Hematopoietic multipotent progenitor cell (in vitro differentiated cells): ENCODE measurements around the gene FZD2. TPM values are rescaled to one million over a fixed set of nuclear protein-coding genes. Genes with fewer than 3 reads are reported as not detected.
"Not testable (repeated sequence)": the region's sequence is repeated elsewhere in the genome, so short reads cannot be mapped to it uniquely, and the experiment has no call there.

Experiments used
- DNase-seq, 3 donors: peaks; one replicate each; pipeline ENCODE4 v3.0.0-alpha.2; 2011 to 2015; ENCODE audit warnings: low read depth in 2 of 3, low spot score in 2 of 3
- total RNA-seq: library from RNA; depleted of rRNA; stranded (reverse); fragments of >200 nt; gene quantifications from one replicate; pipeline ENCODE4 v1.2.3, GENCODE V29; 2012

The FZD2 gene
- total RNA-seq, 1 donor = 1.1 TPM

GRCh38 chr17:44572801-44573200 is 15.5 kb downstream of the FZD2 start:
- DNase-seq = no peak

DNA sequence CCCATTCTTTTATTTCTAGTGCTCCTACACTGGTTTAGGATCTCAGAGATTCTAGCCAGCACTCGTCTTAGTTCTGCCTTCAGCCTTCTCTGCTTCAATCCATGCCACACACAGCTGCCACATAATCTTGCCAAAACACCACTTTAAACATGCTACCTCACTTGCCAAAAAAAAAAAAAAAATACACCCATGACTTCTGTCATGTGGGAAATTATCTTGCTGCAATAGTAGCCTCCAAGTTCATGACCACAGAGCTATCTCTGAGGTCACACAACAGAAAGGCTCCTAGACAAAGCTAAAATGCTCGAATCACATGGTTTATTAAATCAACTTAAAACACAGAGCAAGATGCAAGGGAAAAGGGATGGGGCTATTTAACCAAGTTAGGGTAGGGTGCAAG is 18.1 kb downstream of the FZD2 start:
- DNase-seq = no peak

DNA sequence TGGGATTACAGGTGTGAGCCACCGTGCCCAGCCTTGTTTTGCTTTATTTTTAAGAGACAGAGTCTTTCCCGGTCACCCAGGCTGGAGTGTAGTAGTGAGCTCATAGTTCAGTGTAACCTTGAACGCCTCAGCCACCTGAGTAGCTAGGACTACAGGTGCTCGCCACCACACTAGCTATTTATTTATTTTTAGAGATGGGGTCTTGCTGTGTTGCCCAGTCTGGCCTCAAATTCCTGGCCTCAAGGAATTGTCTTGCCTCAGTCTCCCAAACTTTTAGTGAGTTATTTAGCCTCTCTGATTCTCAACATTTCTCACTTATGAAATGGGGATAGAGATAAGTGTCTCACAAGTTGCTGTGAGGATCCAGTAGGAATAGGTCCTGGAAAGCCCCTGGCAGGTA is 21.7 kb downstream of the FZD2 start:
- no peak for DNase-seq

DNA sequence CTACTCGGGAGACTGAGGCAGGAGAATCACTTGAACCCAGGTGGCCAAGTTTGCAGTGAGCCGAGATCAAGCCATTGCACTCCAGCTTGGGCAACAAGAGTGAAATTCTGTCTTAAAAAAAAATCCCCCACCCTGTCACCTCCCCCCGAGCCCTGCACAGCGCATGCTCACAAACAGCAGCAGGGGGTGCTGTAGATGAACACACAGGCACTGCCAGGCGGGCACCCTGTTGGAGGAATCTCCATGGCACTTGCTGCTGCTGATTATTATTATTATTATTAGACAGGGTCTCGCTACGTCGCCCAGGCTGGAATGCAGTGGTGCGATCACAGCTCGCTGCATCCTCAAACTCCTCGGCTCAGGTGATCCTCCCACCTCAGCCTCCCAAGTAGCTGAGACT is 24.6 kb downstream of the FZD2 start:
- DNase-seq = peak in 1 of 3 donors; percentile 43

- DNase-seq = no peak
Observed at GRCh38 chr17:44584443-44584842, 27.2 kb downstream of the FZD2 start.

- DNase-seq = no peak
Observed at GRCh38 chr17:44585315-44585714, 28.0 kb downstream of the FZD2 start.

GRCh38 chr17:44587339-44587738 is 30.1 kb downstream of the FZD2 start:
- no peak for DNase-seq

GRCh38 chr17:44589316-44590071 is 32.2 kb downstream of the FZD2 start:
- DNase-seq = no peak

DNA sequence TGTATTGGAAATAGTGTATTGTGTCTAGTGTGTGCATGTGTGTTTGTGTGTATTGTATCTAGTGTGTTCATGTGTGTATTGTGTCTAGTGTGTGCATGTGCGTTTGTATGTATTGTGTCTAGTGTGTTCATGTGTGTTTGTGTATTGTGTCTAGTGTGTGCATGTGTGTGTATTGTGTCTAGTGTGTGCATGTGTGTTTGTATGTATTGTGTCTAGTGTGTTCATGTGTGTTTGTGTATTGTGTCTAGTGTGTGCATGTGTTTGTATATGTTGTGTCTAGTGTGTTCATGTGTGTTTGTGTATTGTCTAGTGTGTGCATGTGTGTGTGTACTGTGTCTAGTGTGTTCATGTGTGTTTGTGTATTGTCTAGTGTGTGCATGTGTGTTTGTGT is 32.8 kb downstream of the FZD2 start:
- not testable (repeated sequence) for DNase-seq

GRCh38 chr17:44590762-44591161 is 33.5 kb downstream of the FZD2 start:
- DNase-seq = not testable (repeated sequence)

DNA sequence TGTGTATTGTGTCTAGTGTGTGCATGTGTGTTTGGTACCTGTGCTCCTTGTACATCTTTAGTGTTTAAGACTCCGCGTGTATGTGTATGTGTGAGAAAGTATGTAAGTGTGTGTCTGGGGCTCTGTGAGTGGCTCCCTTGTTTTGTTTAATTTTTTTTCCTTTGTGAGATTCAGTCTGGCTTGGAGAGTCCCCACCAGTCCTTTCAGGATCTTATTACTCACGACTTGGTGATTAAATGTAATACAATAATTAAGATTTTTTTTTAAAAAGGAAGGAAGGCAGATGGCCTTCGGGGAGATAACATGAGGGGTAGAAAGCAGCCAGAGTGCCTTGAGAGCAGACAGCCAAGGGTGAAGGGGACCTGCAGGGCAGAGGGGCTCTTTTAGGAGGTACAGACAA is 33.9 kb downstream of the FZD2 start:
- no peak for DNase-seq

GRCh38 chr17:44593156-44593555 is 35.9 kb downstream of the FZD2 start:
- no peak for DNase-seq

DNA sequence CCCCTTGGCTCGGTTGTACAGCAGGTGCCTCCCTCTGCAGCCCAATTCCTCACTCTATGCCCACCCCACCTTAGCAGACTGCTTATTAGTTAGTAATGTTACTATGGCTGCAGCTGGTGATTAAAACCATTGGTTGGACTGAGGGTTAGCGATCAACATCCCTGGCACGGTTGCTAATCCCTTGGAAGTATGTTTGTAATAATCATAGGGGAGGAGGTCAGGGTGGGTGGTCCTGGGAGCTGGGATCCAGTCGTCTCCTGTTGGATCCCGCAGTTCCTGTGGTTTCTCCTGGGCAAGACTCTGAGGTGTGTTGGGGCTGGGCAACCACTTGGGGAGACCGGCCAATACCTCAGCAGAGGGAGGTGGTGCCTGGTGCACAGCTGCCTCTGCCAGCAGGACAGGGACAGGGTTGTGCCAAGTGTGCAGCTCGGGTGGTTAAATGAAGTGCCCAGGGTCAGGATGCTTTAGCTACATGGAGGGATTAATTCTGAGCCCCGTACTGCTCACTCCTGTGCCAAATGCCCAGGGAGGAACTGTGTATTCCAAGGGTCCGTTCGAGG is 38.0 kb downstream of the FZD2 start:
- DNase-seq = no peak

- DNase-seq = no peak
Observed at GRCh38 chr17:44598329-44598728, 41.0 kb downstream of the FZD2 start.

GRCh38 chr17:44598932-44599297 is 41.6 kb downstream of the FZD2 start:
- no peak for DNase-seq

GRCh38 chr17:44599298-44600175 is 42.3 kb downstream of the FZD2 start:
- DNase-seq = no peak

DNA sequence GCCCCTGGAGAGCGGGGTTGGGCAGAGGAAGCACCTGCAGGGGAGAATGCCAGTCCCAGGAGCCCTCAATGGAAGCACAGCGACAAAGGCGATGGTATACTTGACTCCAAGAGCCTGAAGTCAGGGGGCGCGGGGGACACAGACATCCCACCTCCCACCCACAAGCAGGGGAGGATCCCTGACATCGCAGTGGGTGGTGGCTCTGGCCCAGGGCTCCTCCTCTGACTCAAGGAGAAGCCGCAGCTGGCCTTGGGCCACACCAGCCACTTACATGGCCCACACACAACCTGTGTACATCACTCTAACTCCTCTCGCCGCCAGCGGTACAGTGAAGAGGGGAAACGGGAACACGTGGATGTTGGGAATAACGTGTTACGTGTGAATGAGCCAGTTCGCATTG is 44.3 kb downstream of the FZD2 start:
- DNase-seq = peak in 1 of 3 donors; percentile 64

GRCh38 chr17:44601973-44602372 is 44.7 kb downstream of the FZD2 start:
- DNase-seq = no peak

DNA sequence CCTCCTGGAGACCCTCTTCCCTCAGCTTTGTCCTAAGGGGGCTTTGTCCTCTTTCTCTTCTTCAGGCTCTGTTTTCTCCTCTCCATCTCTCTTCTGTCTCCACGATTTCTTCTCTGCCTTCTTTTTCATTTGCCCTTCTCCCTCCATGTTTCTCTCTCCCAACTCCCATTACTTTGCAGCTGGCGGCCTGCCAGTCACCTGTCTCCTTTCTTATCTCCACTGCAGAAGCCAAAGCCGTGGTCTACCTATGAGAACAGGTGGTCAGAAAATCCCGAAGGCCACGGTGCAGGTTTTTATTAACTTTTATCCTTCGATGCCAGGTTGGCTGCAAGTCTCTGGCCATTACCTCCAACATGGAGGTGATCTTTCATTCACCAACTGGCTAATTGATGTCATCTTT is 45.1 kb downstream of the FZD2 start:
- no peak for DNase-seq

GRCh38 chr17:44602970-44603369 is 45.7 kb downstream of the FZD2 start:
- DNase-seq = no peak

- DNase-seq = no peak
Observed at GRCh38 chr17:44604116-44604761, 47.0 kb downstream of the FZD2 start.
